ENCODE results near the gene KIF26B. TPM values are rescaled to one million over a fixed set of nuclear protein-coding genes. Genes with fewer than 3 reads are reported as not detected.
"Not testable (repeated sequence)": the region's sequence is repeated elsewhere in the genome, so short reads cannot be mapped to it uniquely, and the experiment has no call there.

KIF26B gene
- total RNA-seq, 2 donors from 2014 or later: 0.78 to 4.6 TPM

DNA sequence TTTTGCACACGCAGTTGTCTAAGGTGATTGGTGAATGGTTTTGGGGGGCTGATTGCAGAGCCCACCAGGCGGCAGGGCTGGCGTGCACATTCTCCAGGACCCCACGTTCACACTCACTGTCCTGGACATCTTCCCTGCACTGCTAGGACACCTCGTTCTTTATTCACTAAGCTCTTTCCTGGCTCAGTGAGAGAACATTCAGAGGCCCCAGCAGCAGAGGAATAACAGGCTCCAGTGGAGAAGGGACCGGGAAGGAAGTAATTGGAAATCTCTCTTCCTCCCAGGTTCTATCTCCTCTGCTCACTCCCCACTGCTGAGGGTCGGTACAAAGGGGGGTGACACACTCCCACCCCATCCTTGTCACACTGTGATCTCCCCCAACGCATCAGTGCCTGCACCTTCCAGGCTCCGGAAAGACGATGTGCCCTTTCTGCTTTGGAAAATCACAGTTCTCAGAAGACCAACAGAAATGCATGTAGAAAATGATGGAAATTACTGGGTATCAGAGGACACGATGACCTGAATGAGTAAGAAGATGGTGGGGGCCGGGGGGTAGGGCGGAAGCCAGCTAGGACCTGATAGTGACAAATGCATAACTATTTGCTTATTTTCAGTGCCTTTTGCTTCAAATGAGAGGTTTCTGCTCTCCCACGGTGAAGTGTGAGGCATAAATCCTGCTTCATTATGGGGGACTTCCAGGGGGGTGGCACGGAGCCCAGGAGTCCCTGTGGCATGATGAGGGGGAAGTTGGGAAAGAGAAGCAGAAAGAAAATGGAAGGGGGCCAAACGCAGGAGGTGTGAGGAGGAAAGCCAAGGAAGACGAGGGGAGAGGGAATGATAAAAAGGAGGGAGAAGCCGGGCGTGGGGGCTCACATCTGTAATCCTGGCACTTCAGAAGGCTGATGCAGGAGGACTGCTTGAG is 25.2 kb upstream of the KIF26B start:
- WGBS, 2 donors: 36 to 46% methylated on average over 19 of the region's 19 CpGs
- TF ChIP-seq POLR2A (IDR thresholded peaks at IDR 0.05): no peak
- TF ChIP-seq, protein P1, sequence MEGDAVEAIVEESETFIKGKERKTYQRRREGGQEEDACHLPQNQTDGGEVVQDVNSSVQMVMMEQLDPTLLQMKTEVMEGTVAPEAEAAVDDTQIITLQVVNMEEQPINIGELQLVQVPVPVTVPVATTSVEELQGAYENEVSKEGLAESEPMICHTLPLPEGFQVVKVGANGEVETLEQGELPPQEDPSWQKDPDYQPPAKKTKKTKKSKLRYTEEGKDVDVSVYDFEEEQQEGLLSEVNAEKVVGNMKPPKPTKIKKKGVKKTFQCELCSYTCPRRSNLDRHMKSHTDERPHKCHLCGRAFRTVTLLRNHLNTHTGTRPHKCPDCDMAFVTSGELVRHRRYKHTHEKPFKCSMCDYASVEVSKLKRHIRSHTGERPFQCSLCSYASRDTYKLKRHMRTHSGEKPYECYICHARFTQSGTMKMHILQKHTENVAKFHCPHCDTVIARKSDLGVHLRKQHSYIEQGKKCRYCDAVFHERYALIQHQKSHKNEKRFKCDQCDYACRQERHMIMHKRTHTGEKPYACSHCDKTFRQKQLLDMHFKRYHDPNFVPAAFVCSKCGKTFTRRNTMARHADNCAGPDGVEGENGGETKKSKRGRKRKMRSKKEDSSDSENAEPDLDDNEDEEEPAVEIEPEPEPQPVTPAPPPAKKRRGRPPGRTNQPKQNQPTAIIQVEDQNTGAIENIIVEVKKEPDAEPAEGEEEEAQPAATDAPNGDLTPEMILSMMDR (IDR thresholded peaks at IDR 0.05): no peak
- intact Hi-C loops (cut with DNase I): no loop called here
- ATAC-seq (no peak), DNase-seq (no peak)
- H3K4me1 ChIP-seq: no peaks in the 10 kb centered on the region
- no peaks in the 10 kb centered on the region for H3K9me3 ChIP-seq
- no peak overlapping the region for H3K4me3 ChIP-seq
- no peaks in the 10 kb centered on the region for H3K36me3 ChIP-seq (replicated peaks in 1 of 2; ENCODE audit: insufficient read depth in 1 of 2, low read depth in 2 of 2)
- no peaks in the 10 kb centered on the region for H3K27me3 ChIP-seq
- H3K27ac ChIP-seq: no peak overlapping the region

DNA sequence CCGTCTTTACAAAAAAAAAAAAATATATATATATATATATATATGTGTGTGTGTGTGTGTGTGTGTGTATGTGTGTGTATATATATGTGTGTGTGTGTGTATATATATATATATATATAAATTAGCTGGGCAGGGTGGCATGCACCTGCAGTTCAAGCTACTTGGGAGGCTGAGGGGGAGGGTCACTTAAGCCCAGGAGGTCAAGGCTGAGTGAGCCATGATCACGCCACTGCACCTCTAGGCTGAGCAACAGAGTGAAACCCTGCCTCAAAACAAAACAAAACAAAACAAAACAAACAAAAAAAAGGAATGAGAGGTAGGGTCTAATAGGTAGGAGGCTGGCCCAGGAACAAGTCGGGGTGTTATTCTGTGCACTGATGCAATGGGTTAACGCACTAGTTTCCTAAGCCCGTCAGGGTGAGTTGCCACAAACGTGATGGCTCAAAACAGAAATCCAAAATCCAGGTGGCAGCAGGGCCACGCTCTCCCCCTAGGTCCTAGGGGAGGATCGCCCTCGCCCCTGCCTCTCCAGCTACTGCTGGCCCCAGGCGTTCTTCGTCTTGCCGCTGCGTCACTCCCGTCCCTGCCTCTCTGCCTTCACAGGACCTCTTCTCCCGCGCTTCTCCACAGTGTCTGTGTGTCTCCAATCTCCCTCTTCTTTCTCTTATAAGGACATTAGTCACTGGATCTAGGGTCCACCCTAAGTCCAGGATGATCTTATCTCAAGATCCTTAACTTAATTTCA is 24.3 kb upstream of the KIF26B start:
- DNase-seq; H3K9me3 ChIP-seq; intact Hi-C loops (cut with DNase I); H3K36me3 ChIP-seq (replicated peaks in 1 of 2; ENCODE audit: insufficient read depth in 1 of 2, low read depth in 2 of 2); H3K27me3 ChIP-seq; H3K4me3 ChIP-seq; H3K27ac ChIP-seq; H3K4me1 ChIP-seq; ATAC-seq: not testable (repeated sequence)
- WGBS, 2 donors: 40 to 62% methylated on average over 16 of the region's 16 CpGs

DNA sequence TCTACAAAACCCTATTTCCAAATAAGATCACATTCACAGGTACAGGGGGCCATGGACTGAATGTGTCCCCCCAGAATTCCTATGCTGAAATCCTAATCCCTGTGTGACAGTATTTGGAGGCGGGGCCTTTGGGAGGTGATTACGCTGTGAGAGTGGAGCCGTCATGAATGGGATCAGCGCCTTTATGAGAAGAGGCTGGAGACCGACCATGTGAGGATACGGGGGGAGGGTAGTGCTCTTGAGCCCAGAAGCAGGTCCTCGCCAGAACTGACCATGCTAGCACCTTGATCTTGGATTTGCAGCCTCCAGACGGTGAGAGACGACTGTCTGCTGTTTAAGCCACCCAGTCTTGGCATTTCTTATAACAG is 23.8 kb upstream of the KIF26B start:
- TF ChIP-seq, protein P1 (IDR thresholded peaks at IDR 0.05): no peak
- no peak for TF ChIP-seq POLR2A (IDR thresholded peaks at IDR 0.05)
- ATAC-seq: no peak
- DNase-seq: no peak
- intact Hi-C loops (cut with DNase I): no loop called here
- 39 to 41% methylated on average over 9 of the region's 9 CpGs for WGBS, 2 donors
- Histone ChIP-seq H3K4me3 (no peak overlapping the region), H3K9me3 (no peaks in the 10 kb centered on the region), H3K27ac (no peak overlapping the region), H3K27me3 (no peaks in the 10 kb centered on the region), H3K4me1 (no peaks in the 10 kb centered on the region), H3K36me3 (replicated peaks in 1 of 2; ENCODE audit: insufficient read depth in 1 of 2, low read depth in 2 of 2) (no peaks in the 10 kb centered on the region)

DNA sequence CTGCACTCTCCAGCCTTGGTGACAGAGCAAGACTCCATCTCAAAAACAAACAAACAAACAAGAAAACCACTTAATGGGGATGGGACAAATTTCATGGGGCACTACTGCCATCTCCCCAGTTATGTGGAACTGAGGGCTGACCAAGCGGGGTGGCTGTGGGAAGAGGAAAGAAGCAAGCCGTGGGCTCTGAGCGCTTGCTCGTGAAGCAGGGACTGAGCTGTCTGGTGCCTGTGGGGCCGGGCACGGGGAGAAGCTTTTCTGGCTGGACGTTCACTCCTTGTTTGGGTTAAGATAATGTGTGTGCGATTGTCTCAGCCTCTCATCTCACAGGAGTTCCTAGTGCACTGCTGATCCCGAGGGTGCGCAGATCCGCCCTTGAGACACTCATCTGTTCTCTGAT is 22.0 kb upstream of the KIF26B start:
- DNase-seq (no peak), ATAC-seq (no peak)
- H3K36me3 ChIP-seq (replicated peaks in 1 of 2; ENCODE audit: insufficient read depth in 1 of 2, low read depth in 2 of 2): no peaks in the 10 kb centered on the region
- H3K27ac ChIP-seq: no peak overlapping the region
- H3K4me1 ChIP-seq: no peaks in the 10 kb centered on the region
- 67 to 76% methylated on average over 11 of the region's 11 CpGs for WGBS, 2 donors
- intact Hi-C loops (cut with DNase I): no loop called here
- H3K4me3 ChIP-seq: no peak overlapping the region
- no peaks in the 10 kb centered on the region for H3K27me3 ChIP-seq
- no peaks in the 10 kb centered on the region for H3K9me3 ChIP-seq
- TF ChIP-seq, protein P1 (IDR thresholded peaks at IDR 0.05): no peak
- no peak for TF ChIP-seq POLR2A (IDR thresholded peaks at IDR 0.05)

DNA sequence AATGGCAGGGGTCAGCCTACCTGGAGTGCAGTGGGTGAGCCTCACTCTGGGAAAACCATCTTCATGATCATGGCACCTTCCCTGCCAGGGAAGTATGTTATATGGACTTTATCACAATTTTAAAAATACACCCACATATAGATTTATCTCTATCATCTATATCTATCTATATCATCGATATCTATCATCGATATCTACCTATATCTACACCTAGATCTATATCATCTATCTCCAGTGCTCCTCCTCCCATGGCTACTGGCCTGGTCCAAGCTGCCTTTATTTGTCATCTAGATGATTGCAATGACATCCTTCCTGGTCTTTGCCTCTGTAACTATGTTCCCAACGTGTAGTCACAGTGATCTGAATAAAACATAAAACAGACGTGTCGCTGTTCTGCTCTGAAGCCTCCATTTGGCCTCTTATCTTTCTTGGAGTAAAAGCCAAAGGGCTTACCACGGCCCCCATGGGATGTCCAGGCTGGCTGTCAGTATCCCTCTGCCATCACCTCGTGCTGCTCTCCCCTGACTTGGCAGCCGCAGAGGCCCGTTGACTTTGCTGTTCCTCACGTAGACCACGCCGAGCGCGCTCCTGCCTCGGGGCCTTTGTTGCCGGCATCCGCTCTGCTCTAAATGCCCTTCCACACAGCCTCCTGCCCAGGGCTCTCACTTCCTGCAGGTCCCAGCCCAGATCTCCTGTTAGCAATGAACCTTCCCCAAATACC is 20.6 kb upstream of the KIF26B start:
- no peak for ATAC-seq
- H3K27me3 ChIP-seq: no peaks in the 10 kb centered on the region
- intact Hi-C loops (cut with DNase I): no loop called here
- H3K9me3 ChIP-seq: no peaks in the 10 kb centered on the region
- no peak for DNase-seq
- no peak overlapping the region for H3K4me3 ChIP-seq
- no peak overlapping the region for H3K27ac ChIP-seq
- TF ChIP-seq, protein P1 (IDR thresholded peaks at IDR 0.05): no peak
- TF ChIP-seq POLR2A (IDR thresholded peaks at IDR 0.05): no peak
- no peaks in the 10 kb centered on the region for H3K36me3 ChIP-seq (replicated peaks in 1 of 2; ENCODE audit: insufficient read depth in 1 of 2, low read depth in 2 of 2)
- no peaks in the 10 kb centered on the region for H3K4me1 ChIP-seq
- WGBS, 2 donors: 84 to 87% methylated on average over 17 of the region's 17 CpGs

Measured in body of pancreas (tissue), 4 donors.